Measurements from ENCODE around the gene WDR43.

WDR43 gene

DNA sequence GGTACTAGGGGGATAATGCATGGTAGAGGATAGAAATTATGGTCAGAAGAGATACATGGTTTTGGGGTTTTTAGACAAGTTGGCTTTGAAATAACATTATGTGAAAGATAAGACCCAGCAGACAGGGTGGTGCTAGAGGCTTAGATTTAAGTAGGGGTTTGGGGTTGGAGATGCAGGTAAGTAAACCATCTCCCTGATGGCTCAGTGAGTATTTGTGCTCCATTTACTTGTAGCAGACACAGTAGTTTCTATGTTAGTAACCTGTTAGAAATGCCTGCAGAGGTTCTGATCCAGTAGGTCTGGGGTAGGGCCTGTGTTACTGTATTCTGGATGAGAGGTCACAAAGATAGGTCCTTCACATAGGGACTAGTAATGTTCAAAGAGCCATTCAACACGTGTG lies 13.7 kb downstream of the WDR43 start:
- ATAC-seq: no peak
- no peak for DNase-seq

DNA sequence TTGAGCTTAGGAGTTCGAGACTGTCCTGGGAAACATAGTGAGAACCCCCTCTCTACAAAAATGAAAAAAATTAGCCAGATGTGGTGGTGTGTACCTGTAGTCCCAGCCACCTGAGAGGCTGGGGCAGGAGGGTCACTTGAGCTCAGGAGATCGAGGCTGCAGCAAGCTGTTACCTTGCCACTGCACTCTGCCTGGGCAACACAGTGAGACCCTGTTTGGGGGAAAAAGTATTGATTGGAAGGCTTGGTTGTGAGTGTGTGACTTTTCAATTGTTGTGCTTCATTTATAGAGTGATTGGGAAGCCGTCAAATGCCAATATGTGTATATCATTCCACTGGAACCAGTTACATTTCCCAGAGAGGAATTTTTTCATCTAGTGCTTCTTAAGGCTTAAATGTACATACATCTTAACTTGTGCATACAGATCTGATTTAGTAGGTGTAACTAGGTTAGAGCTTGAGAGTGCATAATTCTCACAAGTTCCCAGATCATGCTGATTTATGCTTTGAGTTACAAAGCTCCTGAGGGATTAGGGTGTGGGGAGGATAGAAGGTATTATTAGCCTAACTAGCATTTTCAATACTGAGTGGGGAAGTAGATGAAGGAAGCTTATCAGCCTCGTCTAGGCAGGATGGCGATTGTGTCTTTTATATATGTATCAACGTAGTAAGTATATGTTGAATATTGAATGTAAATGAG lies 15.3 kb downstream of the WDR43 start:
- DNase-seq (no peak), ATAC-seq (no peak)

DNA sequence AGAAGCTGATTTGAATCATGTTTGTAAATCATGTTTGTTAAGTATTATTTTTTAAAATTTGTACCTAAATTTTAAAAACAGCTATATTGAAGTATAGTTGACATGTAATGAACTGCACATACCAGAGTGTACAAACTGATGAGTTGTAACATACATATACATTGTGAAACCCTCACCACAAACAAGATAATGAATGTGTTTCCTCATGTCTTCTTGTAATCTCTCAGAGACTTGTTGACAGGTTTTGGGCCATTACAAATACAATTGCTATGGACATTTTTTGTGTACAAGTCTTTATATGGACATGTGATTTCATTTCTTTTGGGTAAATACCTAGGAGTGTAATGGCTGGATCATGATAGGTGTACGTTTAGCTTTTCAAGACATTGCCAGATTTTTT lies 21.5 kb downstream of the WDR43 start:
- no peak for ATAC-seq
- no peak for DNase-seq

DNA sequence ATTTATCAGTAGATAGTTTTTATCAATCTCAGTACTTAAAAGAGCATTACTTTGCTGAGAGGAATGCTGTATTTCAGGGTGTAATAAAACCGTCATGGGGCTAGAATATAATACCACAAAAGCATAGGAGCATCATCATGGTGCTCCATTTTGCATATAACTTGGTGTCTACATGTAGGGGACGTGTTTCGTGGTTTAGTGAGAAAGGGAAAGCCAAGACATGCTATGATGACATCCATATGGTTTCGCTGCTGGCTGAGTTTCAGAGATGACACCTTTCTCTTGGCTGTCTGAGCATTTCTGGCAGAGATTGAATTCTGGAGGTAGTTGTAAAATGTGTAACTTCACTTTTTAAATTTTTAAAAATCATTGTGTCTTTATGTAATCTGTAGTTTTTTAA lies 32.4 kb downstream of the WDR43 start:
- ATAC-seq: no peak
- no peak for DNase-seq

DNA sequence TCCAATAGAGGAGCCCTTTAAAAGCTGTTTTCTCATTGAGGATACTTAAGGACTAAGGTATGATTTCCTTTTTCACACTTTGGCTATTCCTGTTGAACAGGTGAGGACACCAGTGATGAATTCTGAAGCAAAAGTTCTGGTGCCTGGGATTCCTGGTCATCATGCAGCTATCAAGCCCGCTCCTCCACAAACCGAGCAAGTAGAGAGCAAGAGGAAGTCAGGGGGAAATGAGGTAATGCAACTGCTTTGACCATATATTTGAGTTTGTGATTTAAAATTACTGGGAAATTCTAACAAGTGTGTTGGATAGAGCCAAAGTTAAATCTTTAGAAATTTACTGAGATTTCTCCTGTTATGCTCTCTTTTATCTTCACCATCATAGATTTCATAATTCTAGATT lies 33.0 kb downstream of the WDR43 start:
- ATAC-seq: no peak
- DNase-seq: no peak

DNA sequence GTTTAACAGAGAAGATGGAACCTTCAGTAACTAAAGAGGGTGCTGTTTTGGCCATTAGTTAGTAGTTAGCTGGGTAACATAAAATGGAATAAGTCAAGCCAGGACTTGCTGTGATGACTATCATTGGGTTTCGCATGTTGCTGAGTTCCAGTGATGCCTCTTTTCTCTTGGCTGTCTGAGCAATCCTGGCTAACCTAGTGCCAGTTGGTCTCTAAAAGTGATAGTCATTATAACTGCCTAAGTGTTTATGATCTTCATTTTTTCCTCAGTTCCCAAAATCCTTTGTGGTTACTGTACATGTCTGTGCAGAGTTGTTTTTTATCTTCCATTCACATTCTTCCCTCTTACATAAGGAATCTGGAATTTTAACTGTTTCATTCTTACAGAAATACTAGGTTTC lies 33.4 kb downstream of the WDR43 start:
- ATAC-seq: no peak

DNA sequence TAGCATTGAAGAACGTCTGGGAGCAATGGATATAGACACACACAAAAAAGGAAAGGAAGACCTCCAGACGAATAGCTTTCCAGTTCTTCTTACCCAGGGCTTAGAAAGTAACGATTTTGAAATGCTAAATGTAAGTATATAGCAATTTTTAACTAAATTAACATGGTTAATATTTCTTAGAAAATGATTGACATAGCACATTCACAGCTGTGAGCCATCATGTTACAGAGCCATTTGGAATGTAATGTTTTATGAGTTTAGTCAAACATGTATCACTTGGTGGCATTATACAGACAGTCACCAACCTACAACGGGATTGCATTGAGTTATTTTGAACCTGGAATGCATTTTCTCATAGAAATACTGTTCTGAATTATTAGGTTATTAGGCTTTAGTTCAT lies 35.1 kb downstream of the WDR43 start:
- ATAC-seq (no peak), DNase-seq (no peak)

More for the DNA sequence above, 33.4 kb downstream of the WDR43 start:
- DNase-seq: no peak

DNA sequence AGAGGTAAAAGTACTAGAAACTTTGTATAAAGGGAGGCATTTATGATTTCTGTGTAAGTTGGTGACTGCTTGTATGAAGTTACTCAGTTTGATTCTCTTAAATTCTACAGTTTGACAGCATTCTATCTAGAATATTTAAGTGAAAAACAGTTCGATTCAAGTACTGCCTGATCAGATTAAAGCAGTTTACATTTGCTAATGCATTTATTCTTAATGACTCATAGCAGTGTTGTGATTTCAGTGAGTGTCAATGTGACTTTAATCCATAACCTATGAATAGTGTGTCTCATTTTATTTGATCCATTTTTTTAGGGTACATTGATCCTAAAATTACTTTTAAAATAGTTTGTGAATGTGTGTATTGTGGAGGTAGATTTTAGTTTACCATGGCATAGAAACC lies 35.7 kb downstream of the WDR43 start:
- DNase-seq (no peak), ATAC-seq (no peak)

DNA sequence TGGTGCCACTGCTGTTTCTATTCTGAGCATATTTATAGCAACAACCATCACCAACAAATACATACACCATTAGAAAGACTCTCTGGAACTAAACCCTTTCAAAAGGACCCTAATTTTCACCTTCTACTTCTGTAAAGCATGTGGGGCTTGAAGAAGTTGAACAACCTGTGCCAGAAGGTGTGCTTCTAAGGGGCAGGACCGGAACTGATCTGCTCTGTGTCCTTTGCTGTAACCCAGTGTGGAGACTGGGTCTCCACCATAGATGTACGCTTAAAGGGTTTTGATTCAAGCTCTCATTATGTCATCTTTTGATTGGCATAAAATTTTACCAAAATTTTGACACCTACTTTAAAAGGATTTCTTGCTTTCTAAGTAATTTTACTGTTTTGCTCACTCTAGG lies 40.3 kb downstream of the WDR43 start:
- no peak for ATAC-seq
- no peak for DNase-seq

DNA sequence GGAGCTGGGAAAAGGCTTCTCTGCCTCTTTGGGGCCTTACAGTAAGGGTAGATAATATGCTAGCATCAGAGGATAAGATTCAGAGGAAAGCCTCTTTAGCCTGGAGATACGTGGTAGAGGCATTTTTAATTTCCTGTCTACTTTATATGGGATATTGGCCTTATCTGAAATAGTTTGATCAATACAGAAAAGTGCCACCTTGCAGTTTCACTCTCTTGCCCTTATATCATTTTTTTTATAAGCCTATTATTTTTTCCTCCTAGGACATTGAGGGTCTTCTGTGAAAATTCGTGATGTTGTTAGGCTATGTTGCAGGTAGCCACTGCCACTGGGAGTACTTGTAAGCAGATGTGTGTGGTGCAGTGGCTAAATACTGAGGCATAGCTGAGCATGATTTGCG lies 46.5 kb downstream of the WDR43 start:
- DNase-seq (no peak), ATAC-seq (no peak)

DNA sequence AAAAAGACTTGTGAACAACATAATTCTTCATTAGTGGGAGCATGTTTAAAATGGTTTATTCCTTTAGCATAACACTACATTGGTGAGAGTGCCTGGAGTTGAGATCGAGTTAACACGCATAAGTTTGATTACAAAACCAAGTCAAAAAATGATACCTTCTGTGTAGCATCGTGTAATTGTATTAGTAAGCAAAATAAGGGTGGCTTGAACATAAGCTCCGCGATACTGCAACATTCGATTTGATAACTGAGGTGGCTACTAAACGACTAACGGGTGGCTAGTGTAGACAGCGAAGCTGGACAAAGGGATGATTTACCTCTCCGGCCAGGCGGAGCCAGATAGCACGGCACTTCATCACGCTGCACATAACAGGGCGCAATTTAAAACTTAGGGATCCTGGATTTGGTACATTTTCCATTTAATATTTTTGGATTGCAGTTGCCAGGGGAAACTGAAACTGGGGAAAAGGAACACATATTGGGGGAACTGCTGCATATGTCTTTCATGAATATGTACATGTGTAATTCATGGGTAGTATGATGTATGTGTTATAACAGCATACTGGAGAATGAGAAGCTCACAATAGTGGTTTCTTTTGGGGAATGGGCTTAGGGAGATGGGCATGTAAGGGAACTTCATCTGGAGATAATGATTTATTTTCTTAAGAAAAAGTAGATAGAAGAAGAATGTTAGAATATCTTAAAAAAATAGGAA lies 50.2 kb downstream of the WDR43 start:
- ATAC-seq: no peak
- DNase-seq: no peak

DNA sequence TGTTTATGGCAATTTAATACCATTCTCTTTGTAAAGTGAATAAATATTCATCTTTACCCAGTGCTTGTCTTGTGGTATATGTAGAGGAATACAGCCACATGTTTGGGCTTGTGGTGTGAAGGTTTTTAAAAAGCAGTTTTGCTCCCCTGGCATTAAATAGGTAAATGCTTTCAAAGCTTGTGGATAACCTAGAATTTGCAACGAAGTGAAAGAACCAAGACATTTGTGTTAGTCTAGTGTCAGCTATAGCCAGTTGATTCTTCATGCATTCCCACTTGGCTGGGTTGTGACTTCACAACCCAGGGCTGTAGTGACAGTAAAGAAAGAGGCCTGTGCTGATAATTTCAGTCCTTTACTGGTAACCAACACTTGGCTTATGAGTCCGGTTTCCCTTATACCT lies 53.7 kb downstream of the WDR43 start:
- ATAC-seq: no peak

DNA sequence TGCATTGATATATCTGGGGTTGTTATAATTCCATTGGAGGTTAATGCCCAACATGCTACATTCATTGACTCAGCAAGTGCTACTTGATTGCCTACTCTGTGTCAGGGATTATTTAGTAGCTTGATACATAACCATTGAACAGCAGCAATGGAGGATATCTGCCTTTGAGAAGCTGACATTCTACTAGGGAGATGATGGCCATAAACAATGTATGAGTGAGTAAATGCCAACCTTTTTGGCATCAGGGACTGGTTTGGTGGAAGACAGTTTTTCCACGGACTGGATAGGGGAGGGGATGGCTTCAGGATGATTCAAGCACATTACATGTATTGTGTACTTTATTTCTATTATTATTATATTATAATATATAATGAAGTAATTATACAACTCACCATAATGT lies 54.7 kb downstream of the WDR43 start:
- no peak for ATAC-seq
- no peak for DNase-seq

More for the DNA sequence above, 53.7 kb downstream of the WDR43 start:
- no peak for DNase-seq

DNA sequence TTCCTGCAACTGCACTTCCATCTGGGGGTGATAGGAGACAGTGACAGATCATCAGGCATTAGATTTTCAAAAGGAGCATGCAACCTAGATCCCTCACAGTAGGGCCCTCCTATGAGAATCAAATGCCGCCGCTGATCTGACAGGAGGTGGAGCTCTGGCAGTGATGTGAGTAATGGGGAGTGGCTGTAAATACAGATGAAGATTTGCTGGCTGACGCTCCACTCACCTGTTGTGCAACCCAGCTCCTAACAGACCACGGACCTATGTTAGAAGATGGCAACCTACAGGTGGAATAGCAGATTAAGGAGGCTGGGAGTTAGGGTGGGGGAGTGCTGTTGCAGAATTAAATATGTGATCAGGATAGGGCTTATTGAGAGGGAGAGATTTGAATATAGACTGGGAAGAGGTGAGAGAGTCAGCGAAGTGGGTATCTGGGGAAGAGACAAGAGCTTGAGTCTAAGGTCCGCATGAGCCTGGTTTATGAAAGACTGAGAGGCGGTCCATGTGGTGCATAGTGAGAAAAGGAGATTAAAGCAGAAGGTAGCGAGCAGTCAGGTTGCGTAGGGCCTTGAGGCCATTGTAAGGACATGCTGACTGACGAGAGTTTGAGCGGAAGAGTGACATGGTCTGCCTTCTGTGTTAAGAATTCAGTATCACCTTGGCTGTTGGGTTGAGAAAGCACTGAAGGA lies 55.3 kb downstream of the WDR43 start:
- DNase-seq: no peak
- ATAC-seq: peak; percentile 47

DNA sequence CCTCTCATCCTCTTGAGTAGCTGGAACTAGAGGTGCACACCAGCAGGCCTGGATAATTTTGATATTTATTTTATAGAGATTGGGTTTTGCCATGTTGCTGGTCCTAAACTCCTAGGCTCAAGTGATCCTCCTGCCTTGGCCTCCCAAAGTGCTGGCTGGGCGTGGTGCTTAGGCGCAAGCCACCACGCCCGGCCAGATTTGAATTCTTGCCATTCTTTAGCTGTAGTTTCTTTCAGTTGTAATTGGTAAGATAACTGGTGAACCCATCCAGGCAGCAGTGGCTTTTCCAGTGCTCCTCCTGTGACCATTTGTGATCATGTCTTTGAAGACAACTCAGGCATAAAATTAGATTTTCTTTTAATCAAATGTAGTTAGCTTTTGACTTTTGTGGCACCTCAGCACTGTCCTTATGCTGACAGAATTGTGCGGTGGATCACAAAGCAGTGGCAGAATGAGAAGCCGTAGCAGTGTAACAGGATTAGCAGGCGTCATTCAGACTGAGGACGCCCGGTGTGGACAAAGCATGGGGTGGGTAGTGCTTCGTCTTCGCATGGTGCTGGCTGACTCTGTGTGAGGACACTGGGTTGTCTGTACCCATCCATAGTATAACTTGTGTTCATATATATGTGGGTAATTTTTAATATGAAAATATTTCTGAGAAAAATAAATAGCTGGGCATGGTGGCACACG lies 56.6 kb downstream of the WDR43 start:
- ATAC-seq: no peak
- DNase-seq: no peak

DNA sequence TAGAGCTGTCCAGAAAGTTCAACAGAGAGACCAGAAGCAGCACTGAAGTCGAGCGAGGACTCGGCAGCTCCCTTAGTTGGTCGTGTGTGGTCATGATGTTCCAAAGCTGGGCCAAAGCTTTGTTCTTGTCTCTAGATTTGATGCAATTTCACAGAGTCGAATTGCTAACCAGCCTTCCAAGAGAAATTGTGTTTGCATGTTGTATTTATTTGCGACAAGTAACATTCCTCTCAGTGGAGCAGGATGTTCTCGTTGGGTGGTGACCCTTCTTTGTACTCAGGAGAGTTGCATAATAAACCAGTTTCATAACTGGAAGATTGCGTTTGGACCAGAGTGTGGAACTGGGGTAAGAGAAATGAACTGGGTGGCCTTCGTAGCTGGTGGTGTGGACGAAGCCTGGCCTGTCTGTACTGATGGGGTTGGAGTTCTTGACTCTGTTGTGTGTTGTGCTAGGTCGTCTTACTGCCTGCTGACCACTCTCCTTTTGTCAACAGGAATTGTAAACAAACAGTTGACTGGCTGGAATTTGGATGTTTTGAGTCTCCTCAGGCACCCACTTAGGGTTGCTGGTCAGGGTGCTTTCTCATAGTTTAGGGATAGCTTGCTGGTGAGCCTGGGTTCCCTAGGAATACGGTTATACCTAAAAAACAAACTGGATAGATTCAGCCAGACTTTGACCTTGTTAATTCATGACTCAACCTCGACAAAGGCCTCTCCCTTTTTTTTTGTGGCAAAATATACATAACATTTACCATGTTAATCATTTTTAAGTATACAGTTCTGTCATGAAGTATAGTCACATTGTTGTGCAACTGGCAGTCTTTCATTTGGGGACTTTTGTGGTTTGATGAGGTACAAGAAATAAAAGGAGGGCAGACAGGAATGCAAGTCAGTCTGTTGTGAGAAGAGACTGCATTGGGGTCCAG lies 57.7 kb downstream of the WDR43 start:
- DNase-seq: no peak

DNA sequence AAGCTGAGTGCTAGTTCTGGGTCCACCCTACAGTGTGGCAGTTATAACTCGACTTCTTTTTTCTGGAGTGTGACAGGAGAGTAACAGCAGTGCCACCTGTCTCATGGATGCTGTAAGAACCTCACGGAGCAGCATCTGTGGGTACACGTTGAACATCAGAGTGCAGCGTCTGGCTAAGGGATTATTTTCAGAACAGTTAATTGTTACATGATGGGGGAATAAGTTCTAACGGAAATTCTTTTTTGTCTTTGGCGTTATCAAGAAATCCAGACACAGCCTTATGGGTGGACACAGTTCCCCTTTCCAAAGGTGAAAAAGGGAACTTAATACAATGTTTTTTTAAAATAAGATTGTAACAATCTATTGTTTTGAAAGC lies 58.4 kb downstream of the WDR43 start:
- DNase-seq (no peak), ATAC-seq (no peak)

More for the DNA sequence above, 57.7 kb downstream of the WDR43 start:
- ATAC-seq: no peak

DNA sequence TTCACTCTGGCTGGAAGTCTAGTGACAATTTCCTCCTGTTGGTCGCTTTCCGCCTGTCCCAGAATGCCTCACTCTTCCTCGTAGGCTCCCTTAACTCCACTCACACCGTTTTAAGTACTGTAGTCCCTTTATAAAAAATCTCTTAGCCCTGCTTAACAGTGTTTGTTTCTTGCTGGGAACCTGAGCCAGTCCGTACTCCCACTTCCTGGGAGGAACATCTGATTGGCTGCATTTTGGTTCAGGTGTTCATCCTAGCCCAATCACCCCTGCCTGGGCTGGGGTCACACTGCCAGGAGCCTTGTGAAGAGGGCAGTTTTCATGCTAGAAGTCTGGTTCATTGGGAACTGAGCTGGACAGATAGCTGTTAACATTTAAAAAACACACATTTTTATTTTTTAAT lies 61.0 kb downstream of the WDR43 start:
- ATAC-seq: no peak
- DNase-seq: no peak

DNA sequence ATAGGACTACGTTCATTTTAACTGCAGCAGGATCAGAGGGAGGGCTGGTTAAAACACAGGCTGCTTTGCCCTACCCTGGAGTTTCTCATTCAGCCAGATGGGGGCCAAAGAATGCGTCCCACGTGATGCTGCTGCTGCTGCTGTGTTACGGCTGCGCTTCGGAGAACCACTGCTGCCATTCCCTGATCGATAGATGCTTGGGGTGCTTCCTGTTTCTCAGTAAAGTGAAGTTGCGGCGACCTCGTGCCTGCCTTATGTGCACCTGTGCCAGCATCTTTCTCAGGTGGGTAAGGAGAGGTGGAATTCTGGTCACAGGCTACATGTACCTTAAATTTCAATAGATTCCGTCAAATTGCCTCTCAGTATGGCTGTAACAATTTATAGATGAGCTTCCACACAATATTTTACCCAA lies 62.0 kb downstream of the WDR43 start:
- ATAC-seq: peak; percentile 78
- DNase-seq: peak; percentile 49

DNA sequence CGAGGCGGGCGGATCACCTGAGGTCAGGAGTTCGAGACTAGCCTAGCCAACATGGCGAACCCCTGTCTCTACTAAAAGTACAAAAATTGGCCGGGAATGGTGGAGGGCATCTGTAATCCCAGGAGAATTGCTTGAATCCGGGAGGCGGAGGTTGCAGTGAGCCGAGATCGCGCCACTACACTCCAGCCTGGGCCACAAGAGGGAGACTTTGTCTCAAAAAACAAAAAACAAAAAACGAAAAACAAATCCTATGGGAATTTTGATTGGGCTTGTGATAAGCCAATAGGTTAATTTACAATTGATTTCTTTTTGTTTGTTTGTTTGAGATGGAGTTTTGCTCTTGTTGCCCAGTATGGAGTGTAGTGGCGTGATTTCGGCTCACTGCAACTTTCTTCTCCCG lies 62.4 kb downstream of the WDR43 start:
- DNase-seq (no peak), ATAC-seq (no peak)

DNA sequence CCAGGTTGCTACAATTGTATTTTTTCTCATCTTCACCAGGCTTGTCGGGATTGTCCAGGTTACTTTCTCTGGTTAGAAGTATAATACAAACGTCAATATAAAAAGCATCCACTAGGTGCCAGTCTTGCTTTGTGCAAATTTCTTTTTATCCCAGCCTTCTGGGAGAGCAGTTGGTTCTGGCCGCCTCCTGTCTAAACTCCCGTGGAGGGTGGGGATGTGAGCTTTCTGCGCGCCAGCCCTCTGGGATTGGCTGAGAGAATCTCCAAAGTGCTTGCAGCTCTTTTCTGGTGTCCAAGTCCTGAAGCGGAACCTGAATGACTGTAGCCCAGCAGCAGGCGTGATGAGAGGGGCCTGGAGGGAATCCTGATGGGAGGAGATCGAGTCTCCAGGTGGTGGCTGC lies 64.2 kb downstream of the WDR43 start:
- no peak for ATAC-seq
- peak; percentile 30 for DNase-seq

DNA sequence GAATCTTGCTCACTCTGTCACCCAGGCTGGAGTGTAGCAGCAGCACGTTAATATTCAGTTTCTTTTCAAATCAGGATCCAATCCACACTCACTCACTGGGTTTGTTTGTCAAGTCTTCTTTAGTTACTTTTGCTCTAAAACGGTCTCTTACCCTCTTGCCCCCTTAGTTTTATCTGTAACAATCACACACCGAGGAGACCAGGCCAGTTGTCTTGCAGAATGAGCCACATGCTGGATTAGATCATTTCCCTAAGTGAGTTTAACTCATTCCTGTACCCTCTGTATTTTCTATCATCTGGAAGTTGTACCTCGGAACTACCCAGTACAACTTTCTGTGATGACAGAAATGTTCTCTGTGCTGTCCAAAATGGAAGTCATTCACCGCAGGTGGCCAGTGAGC lies 65.9 kb downstream of the WDR43 start:
- ATAC-seq (no peak), DNase-seq (no peak)
